GM12892 (cell line): ENCODE measurements around the gene PACS2.
A peak's percentile ranks its signal among the peaks of the same experiment; 100 is the strongest.

Experiments
- DNase-seq: peaks from one replicate; pipeline ENCODE4 v3.0.0; 2011; ENCODE audit not compliant: insufficient read length
- FAIRE-seq: peaks from 2 replicates; lab custom pipeline; 2011; peaks lifted over from hg19 to GRCh38; lab: Jason Lieb, UNC
- POLR2A ChIP-seq: IDR thresholded peaks from 2 replicates; pipeline ENCODE4 v1.6.1; 2011; ENCODE audit warnings: low read depth, low read length, control low read depth
- POLR2AphosphoS5 ChIP-seq: IDR thresholded peaks from 2 replicates; pipeline ENCODE4 v1.6.1; 2011; ENCODE audit warnings: low read depth, low read length, control low read depth
- TAF1 ChIP-seq: IDR thresholded peaks from 2 replicates; pipeline ENCODE4 v1.6.1; 2011; ENCODE audit warnings: low read depth, mild to moderate bottlenecking, control low read depth, low read length, borderline replicate concordance

Gene PACS2

DNA sequence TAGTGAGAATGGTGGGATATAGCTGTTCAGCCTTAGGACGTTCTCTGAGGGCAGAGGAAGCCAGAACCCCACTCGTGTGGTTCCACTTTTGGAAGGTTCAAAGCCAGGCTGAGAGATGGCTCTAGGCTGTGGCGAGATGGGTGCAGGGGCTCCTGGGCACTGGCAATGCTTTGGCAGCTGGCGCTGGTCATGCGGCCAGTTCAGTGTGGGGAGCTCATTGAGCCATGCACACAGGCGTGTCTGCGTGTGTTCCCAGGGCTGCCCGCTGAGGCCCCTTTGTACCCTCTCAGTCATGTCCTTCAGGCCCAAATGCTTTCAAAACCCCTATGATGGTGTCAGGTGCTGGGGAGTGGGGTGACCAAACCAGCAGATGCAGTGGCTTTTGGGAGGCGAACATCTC, 85.5 kb downstream of the PACS2 start:
- TF ChIP-seq POLR2AphosphoS5 (no peak), POLR2A (no peak), TAF1 (no peak)
- no peak for FAIRE-seq
- no peak for DNase-seq

DNA sequence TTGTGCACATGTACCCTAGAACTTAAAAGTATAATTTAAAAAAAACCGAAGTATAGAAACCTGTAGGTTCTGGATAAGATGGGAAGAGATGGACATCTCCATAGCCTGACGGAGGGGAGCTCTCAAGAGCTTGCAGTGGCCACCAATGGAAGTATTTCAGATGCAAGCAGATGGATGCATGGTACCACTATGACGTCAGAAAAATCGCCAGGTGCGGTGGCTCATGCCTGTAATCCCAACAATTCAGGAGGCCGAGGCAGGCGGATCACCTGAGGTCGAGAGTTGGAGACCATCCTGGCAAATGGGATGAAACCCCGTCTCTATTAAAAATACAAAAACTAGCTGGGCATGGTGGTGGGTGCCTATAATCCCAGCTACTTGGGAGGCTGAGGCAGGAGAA, 87.2 kb downstream of the PACS2 start:
- DNase-seq (no peak), FAIRE-seq (no peak)
- TF ChIP-seq TAF1 (no peak), POLR2AphosphoS5 (no peak)

DNA sequence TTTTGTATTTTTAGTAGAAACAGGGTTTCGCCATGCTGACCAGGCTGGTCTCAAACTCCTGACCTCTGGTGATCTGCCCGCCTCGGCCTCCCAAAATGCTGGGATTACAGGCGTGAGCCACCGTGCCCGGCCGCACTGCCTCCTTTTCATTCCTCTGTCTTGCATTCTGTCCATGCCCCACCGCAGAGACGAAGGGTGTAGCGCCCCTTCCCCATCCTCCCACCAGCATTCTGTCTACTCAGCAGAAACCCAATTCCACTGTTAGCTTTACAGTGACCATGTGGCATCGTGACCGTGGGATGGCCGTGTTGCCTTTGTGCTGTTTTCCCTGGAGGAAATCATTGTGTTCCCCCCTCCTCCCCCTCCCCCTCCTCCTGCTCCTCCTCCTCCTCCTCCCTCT, 94.0 kb downstream of the PACS2 start:
- DNase-seq, result no peak
- FAIRE-seq, result no peak
- TF ChIP-seq POLR2A, result no peak
- TF ChIP-seq TAF1, result no peak
- no peak for TF ChIP-seq POLR2AphosphoS5

DNA sequence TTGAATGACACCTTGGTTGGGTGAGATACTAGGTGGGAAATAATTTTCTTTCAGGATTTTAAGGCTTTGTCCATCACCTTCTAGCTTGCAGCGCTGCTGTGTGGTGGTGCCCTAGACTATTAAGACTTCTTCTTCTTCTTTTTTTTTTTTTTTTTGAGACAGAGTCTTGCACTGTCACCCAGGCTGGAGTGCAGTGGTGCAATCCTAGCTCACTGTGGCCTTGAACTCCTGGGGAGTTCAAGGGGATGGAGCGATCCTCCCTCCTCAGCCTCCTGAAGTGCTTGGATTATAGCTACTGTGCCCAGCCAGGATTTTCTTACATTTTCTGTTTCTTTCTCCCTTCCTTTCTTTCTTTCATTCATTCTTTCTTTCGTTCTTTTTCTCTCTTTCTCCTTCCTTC, 94.8 kb downstream of the PACS2 start:
- DNase-seq (no peak), FAIRE-seq (no peak)
- TF ChIP-seq POLR2AphosphoS5, result no peak
- TF ChIP-seq TAF1, result no peak

DNA sequence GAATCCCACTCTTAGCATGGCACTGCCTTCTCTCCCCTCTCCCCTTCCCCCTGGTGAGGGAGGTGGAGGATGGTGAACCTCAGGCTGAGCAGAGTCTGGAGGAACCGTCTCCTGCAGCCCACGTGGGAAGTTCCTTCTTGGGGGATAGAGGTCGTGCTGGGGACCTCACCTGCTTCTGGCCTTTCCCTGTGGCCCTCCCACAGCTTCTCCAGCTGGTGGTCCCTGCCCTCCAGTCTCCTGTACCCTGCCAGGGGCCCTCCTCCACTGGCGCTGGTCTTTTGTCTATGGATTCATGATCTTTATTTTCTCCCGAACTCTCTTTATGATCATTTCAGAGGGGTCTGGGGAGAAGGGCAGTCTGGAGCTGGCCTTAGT, 96.1 kb downstream of the PACS2 start:
- DNase-seq (peak; percentile 17), FAIRE-seq (no peak)
- no peak for TF ChIP-seq TAF1
- no peak for TF ChIP-seq POLR2A
- no peak for TF ChIP-seq POLR2AphosphoS5

DNA sequence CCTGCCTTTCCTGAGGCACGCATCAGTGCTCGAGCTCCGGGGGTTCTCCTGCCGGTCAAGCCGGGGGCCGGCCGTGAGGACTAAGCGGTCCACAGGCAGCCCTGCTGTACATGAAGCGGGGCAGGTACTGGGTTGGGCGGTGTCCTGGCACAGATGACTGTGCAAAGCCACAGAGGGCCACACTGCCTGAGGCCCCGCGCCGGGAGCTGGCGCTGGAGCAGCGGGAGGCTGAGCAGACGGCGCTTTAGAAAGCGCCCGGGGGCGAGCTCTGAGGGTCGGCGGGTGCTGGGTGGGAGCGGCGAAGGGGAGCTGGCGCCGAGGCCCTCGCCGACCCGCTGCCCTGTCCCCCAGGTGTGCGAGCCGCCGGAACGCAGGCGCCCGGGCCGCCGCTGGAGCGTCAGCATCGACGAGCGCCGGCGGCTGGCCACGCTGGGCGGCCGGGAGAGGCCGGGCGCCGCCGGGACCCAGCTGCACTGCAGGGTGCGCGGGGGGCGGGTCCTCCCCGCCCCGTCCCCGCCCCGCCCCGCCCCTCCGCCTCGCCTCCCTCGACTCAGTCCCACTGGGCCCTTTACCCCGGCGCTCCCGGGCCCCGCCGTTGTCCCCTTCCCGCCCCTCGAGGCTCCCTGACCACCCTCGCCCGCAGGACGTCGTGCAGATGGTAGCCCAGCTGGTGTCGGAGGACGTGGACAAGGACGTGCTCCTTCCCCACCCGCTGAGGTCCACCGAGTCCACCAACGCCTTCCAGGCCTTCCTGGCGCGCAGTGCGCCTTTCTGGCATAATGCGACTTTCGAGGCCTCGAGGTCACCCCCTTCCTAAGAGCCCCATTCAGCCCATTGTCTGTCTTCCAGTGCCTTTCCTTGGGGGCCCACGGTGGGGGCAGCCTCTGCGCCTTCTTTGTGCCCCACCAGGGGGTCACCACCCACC, 96.7 kb downstream of the PACS2 start:
- TF ChIP-seq POLR2AphosphoS5, result no peak
- no peak for TF ChIP-seq POLR2A
- TF ChIP-seq TAF1, result no peak
- peak; percentile 72 for DNase-seq
- FAIRE-seq, result no peak

DNA sequence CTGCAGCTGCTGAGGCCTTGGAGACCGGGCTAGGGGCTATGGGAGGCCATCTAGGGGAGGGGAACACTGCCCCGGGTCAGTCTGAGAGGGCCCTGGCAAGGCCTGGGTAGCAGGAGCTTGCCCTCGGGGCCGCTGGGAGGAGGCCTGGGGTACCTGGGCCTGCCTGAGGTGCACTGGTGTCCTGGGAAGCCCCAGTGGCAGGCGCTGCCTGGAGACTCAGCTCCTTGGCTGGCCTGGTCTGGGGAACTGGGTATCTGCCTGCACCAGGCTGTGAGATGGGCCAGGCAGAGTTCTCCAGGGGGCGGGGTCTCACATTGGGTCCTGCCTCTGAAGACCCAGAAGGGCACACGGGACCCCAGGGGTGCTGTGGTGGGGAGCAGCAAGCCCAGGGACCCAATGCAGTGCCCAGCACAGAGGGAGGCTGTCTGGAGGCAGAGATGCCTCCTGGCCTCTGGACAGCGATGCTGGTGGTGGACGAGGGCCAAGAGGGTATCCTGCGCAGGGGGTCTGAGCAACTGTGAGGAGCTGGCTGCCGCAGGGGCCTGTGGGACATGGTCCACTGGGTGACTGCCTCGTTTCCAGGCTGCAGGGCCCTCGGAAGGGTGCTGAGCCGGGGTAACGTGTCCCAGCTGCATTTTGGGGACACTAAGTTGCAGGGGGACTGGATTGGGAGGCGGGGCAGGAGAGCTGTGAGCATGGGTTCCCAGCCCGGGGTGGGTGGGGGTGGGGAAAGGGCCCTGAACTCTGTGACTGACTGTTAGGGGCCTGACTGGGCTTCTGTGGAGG, 97.6 kb downstream of the PACS2 start:
- TF ChIP-seq POLR2A (no peak), TAF1 (no peak), POLR2AphosphoS5 (no peak)
- DNase-seq, result peak; percentile 29
- no peak for FAIRE-seq

DNA sequence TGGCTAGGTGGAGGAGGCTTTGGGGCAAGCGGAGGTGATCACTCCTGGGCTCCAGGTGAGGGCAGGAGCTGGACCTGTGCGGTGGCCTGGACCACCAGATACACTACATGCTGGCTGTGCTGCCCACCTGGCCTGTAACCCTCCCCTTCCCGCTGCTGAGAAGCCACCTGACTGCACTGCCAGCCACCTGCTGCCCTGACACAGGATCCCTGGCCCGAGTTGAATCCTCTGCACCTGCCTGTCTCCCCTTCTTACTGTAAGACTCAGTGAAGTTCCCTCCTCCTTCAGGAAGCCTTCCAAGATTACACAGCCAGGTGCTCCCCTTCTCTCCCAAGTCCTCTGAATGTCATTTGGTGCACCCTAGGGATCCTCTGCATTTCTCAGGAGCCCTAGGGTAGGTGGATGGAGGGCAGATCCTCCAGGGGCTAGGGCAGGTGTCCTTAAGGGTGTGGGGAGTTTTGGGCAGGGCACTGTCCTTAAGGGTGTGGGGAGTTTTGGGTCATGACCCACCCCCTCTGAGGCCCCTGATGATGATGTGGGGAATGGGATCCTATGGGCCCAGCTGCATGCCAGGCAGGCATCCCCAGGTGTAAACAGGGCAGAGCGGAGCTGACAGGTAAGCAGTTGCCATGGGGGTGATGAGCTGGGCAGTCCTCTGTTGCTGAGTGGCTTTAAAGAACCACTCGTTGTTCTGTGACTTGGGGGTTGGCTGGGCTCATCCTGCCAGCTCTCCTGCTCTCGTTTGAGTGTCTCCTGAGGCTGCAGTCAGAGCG, 98.4 kb downstream of the PACS2 start:
- FAIRE-seq (no peak), DNase-seq (peak; percentile 17)
- TF ChIP-seq POLR2A (no peak), POLR2AphosphoS5 (no peak), TAF1 (no peak)

DNA sequence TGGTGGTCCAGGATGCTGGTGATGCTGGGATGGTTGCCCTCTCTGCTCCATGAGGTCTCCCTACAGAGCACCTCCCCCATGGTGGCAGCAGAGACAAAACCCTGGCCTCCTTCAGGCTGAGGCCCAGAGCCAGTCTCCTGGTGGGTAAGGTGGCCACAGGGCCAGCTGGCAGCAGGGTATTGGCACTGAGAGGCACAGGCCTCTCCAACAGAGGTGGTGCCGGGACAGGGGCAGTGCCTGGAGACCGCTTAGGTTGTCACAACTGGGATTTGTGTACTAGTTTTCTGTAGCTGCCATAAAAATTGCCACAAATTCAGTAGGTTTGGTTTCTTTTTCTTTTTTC, 99.0 kb downstream of the PACS2 start:
- DNase-seq, result no peak
- FAIRE-seq, result no peak
- TF ChIP-seq POLR2AphosphoS5 (no peak), POLR2A (no peak), TAF1 (no peak)

DNA sequence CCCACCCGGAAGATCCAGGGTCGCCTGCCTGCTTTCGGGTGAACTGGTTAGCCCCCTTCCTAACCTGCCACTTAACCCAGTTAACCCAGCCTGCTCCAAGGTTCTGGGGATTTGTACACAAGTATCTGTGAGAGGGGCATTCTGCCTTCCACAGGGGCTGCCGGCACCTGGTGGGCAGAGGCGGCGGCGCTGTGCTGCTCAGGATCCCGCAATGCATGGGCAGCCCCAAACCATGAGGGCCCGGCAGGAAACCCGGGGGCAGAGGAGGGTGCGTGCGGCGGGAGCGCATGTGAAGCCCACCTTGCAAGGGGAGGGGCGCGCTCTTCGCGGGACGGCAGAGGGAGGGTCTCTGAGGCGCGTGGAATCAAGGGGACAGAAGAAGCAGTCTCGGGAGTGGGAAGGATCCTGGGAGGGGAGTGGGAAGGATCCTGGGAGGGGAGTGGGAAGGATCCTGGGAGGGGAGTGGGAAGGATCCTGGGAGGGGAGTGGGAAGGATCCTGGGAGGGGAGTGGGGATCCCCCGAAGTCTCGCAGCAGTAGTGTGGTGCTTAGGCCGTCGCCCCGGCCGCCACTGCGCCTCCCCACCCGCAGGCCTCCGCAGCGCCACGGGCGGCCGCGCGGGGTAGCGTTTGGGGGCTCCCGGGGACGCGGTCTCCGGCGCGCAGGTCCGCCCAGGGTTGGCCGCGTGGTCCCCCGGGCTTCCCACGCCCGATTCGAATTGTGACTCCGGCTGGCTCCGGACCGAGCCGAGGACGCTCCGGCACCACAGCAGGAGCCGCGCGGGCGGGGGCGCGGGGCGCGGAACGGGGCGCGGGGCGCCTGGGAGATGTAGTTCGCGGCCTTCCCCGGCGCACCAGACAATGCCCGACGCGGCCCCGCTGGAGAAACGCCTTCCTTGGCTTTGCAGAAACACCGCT, 100.2 kb downstream of the PACS2 start:
- TF ChIP-seq POLR2AphosphoS5 (no peak), TAF1 (no peak), POLR2A (no peak)
- DNase-seq, result peak; percentile 79
- FAIRE-seq, result peak; percentile 73
